Retinal pigment epithelial cell (primary cell): ENCODE results near the gene HOXB2.

Experiments used
- DNase-seq: peaks from one replicate; pipeline ENCODE4 v3.0.0-alpha.2; 2010; ENCODE audit warnings: low read depth
- H3K4me3 ChIP-seq: 2 replicates; pipeline ENCODE4 v1.5.1; 2011; ENCODE audit warnings: mild to moderate bottlenecking, low read length, control low read depth, moderate library complexity
- CTCF ChIP-seq: conservative IDR thresholded peaks from 2 replicates; pipeline ENCODE4 v1.5.1; 2011; ENCODE audit warnings: low read depth, low read length, control low read depth, inconsistent platforms

The HOXB2 gene

GRCh38 chr17:48527547-48527932 is 17.4 kb downstream of the HOXB2 start:
- no peak overlapping the region for H3K4me3 ChIP-seq
- TF ChIP-seq CTCF, result no peak
- no peak for DNase-seq

GRCh38 chr17:48526608-48527546 is 18.0 kb downstream of the HOXB2 start:
- TF ChIP-seq CTCF, result no peak
- no peak for DNase-seq
- no peak overlapping the region for H3K4me3 ChIP-seq

- TF ChIP-seq CTCF, result no peak
- no peak overlapping the region for H3K4me3 ChIP-seq
- DNase-seq, result no peak
Observed at GRCh38 chr17:48523010-48523409, 21.9 kb downstream of the HOXB2 start.

GRCh38 chr17:48522031-48522653 is 22.8 kb downstream of the HOXB2 start:
- TF ChIP-seq CTCF, result no peak
- DNase-seq, result no peak

GRCh38 chr17:48520631-48521079 is 24.3 kb downstream of the HOXB2 start:
- DNase-seq, result no peak
- TF ChIP-seq CTCF, result no peak
- H3K4me3 ChIP-seq, result no peak overlapping the region

More at GRCh38 chr17:48522031-48522653, 22.8 kb downstream of the HOXB2 start:
- no peak overlapping the region for H3K4me3 ChIP-seq

- no peak for DNase-seq
- H3K4me3 ChIP-seq, result no peak overlapping the region
- no peak for TF ChIP-seq CTCF
Observed at GRCh38 chr17:48519427-48519826, 25.5 kb downstream of the HOXB2 start.

- no peak overlapping the region for H3K4me3 ChIP-seq
- DNase-seq, result no peak
- no peak for TF ChIP-seq CTCF
Observed at GRCh38 chr17:48517478-48517877, 27.4 kb downstream of the HOXB2 start.
